Activated T-cell treated with anti-CD3 and anti-CD28 coated beads, Interleukin-2, amount 50 U/mL, for 24 hours (primary cell): Measurements from ENCODE around the gene STX19.
"Not testable (repeated sequence)": the region's sequence is repeated elsewhere in the genome, so short reads cannot be mapped to it uniquely, and the experiment has no call there.

Experiments
- DNase-seq: peaks from one replicate; pipeline ENCODE4 v3.0.0-alpha.2; 2020
- H3K27ac Mint-ChIP-seq: 2 replicates; pipeline ENCODE4 v1.8.0; 2020; ENCODE audit warnings: mild to moderate bottlenecking, mixed read lengths
- H3K27me3 Mint-ChIP-seq: 2 replicates; pipeline ENCODE4 v1.8.0; 2020; ENCODE audit warnings: mixed read lengths
- H3K36me3 Mint-ChIP-seq: 2 replicates; pipeline ENCODE4 v1.8.0; 2020; ENCODE audit warnings: low read depth, mixed read lengths
- H3K4me1 Mint-ChIP-seq: 2 replicates; pipeline ENCODE4 v1.8.0; 2020; ENCODE audit warnings: low read depth, mixed read lengths
- H3K4me3 Mint-ChIP-seq: 2 replicates; pipeline ENCODE4 v1.8.0; 2020; ENCODE audit warnings: mild to moderate bottlenecking, moderate library complexity, mixed read lengths
- H3K9me3 Mint-ChIP-seq: 2 replicates; pipeline ENCODE4 v1.8.0; 2020; ENCODE audit warnings: mixed read lengths

STX19 gene

GRCh38 chr3:94050546-94050945, 22.1 kb upstream of the STX19 start:
- Mint-ChIP-seq H3K4me3 (no peak overlapping the region), H3K27ac (no peak overlapping the region), H3K4me1 (peaks cover 2% of the 10 kb centered on the region), H3K9me3 (no peaks in the 10 kb centered on the region), H3K27me3 (no peaks in the 10 kb centered on the region), H3K36me3 (peaks cover 10% of the 10 kb centered on the region)
- DNase-seq: no peak

- no peaks in the 10 kb centered on the region for H3K9me3 Mint-ChIP-seq
- no peak overlapping the region for H3K27ac Mint-ChIP-seq
- peaks cover 15% of the 10 kb centered on the region for H3K36me3 Mint-ChIP-seq
- no peak overlapping the region for H3K4me3 Mint-ChIP-seq
- no peaks in the 10 kb centered on the region for H3K27me3 Mint-ChIP-seq
- no peak for DNase-seq
- peaks cover 2% of the 10 kb centered on the region for H3K4me1 Mint-ChIP-seq
Observed at GRCh38 chr3:94049267-94049666, 20.9 kb upstream of the STX19 start.

- Mint-ChIP-seq H3K27ac (no peak overlapping the region), H3K36me3 (peaks cover 22% of the 10 kb centered on the region), H3K4me1 (peaks cover 4% of the 10 kb centered on the region), H3K9me3 (no peaks in the 10 kb centered on the region), H3K4me3 (no peak overlapping the region), H3K27me3 (no peaks in the 10 kb centered on the region)
- DNase-seq: no peak
Observed at GRCh38 chr3:94046533-94046932, 18.1 kb upstream of the STX19 start.

GRCh38 chr3:94044100-94044936, 15.9 kb upstream of the STX19 start:
- H3K4me3 Mint-ChIP-seq, H3K4me1 Mint-ChIP-seq, H3K9me3 Mint-ChIP-seq, H3K27ac Mint-ChIP-seq, DNase-seq, H3K27me3 Mint-ChIP-seq: not testable (repeated sequence)
- H3K36me3 Mint-ChIP-seq: peaks cover 24% of the 10 kb centered on the region

GRCh38 chr3:94043285-94043684, 14.9 kb upstream of the STX19 start:
- Mint-ChIP-seq H3K36me3 (peaks cover 24% of the 10 kb centered on the region), H3K27ac (peak overlapping the region; percentile 81), H3K27me3 (no peaks in the 10 kb centered on the region), H3K9me3 (no peaks in the 10 kb centered on the region), H3K4me1 (peaks cover 2% of the 10 kb centered on the region), H3K4me3 (no peak overlapping the region)
- no peak for DNase-seq

GRCh38 chr3:94036909-94037507, 8.6 kb upstream of the STX19 start:
- Mint-ChIP-seq H3K27ac (no peak overlapping the region), H3K36me3 (peaks cover 15% of the 10 kb centered on the region), H3K9me3 (no peaks in the 10 kb centered on the region), H3K4me1 (no peaks in the 10 kb centered on the region), H3K27me3 (no peaks in the 10 kb centered on the region), H3K4me3 (no peak overlapping the region)
- DNase-seq: no peak

- Mint-ChIP-seq H3K27me3 (no peaks in the 10 kb centered on the region), H3K27ac (no peak overlapping the region), H3K4me3 (no peak overlapping the region), H3K36me3 (peaks cover 7% of the 10 kb centered on the region), H3K4me1 (no peaks in the 10 kb centered on the region), H3K9me3 (no peaks in the 10 kb centered on the region)
- DNase-seq: no peak
Observed at GRCh38 chr3:94026623-94027022, 1.8 kb downstream of the STX19 start.

GRCh38 chr3:94024385-94024784, 4.0 kb downstream of the STX19 start:
- Mint-ChIP-seq H3K4me1 (no peaks in the 10 kb centered on the region), H3K27me3 (no peaks in the 10 kb centered on the region), H3K9me3 (no peaks in the 10 kb centered on the region), H3K36me3 (peaks cover 8% of the 10 kb centered on the region), H3K4me3 (no peak overlapping the region), H3K27ac (no peak overlapping the region)
- no peak for DNase-seq

- no peak overlapping the region for H3K4me3 Mint-ChIP-seq
- H3K9me3 Mint-ChIP-seq: no peaks in the 10 kb centered on the region
- H3K36me3 Mint-ChIP-seq: peaks cover 12% of the 10 kb centered on the region
- no peaks in the 10 kb centered on the region for H3K4me1 Mint-ChIP-seq
- DNase-seq: no peak
- H3K27ac Mint-ChIP-seq: no peak overlapping the region
- H3K27me3 Mint-ChIP-seq: no peaks in the 10 kb centered on the region
Observed at GRCh38 chr3:94020293-94020692, 8.1 kb downstream of the STX19 start.

GRCh38 chr3:94019659-94020058, 8.7 kb downstream of the STX19 start:
- Mint-ChIP-seq H3K4me3 (no peak overlapping the region), H3K4me1 (peaks cover 6% of the 10 kb centered on the region), H3K27me3 (no peaks in the 10 kb centered on the region), H3K9me3 (no peaks in the 10 kb centered on the region), H3K27ac (no peak overlapping the region), H3K36me3 (peaks cover 14% of the 10 kb centered on the region)
- DNase-seq: no peak

- DNase-seq: no peak
- H3K27ac Mint-ChIP-seq: no peak overlapping the region
- no peak overlapping the region for H3K4me3 Mint-ChIP-seq
- H3K36me3 Mint-ChIP-seq: peaks cover 28% of the 10 kb centered on the region
- H3K9me3 Mint-ChIP-seq: no peaks in the 10 kb centered on the region
- peaks cover 34% of the 10 kb centered on the region for H3K4me1 Mint-ChIP-seq
- H3K27me3 Mint-ChIP-seq: no peaks in the 10 kb centered on the region
Observed at GRCh38 chr3:94015025-94015424, 13.4 kb downstream of the STX19 start.

GRCh38 chr3:94012185-94012584, 16.2 kb downstream of the STX19 start:
- H3K9me3 Mint-ChIP-seq: no peaks in the 10 kb centered on the region
- no peak for DNase-seq
- H3K27ac Mint-ChIP-seq: peak overlapping the region; percentile 92
- peak overlapping the region; percentile 32 for H3K4me3 Mint-ChIP-seq
- peaks cover 33% of the 10 kb centered on the region for H3K36me3 Mint-ChIP-seq
- peaks cover 53% of the 10 kb centered on the region for H3K4me1 Mint-ChIP-seq
- no peaks in the 10 kb centered on the region for H3K27me3 Mint-ChIP-seq

- Mint-ChIP-seq H3K27ac (peak overlapping the region; percentile 92), H3K27me3 (no peaks in the 10 kb centered on the region), H3K4me3 (peak overlapping the region; percentile 32), H3K36me3 (peaks cover 38% of the 10 kb centered on the region), H3K9me3 (no peaks in the 10 kb centered on the region), H3K4me1 (peaks cover 53% of the 10 kb centered on the region)
- DNase-seq: no peak
Observed at GRCh38 chr3:94011233-94011711, 17.1 kb downstream of the STX19 start.

- DNase-seq: no peak
- peaks cover 36% of the 10 kb centered on the region for H3K36me3 Mint-ChIP-seq
- no peak overlapping the region for H3K4me3 Mint-ChIP-seq
- H3K9me3 Mint-ChIP-seq: no peaks in the 10 kb centered on the region
- peaks cover 47% of the 10 kb centered on the region for H3K4me1 Mint-ChIP-seq
- peak overlapping the region; percentile 71 for H3K27ac Mint-ChIP-seq
- no peaks in the 10 kb centered on the region for H3K27me3 Mint-ChIP-seq
Observed at GRCh38 chr3:94009608-94010007, 18.8 kb downstream of the STX19 start.

GRCh38 chr3:94008253-94008652, 20.1 kb downstream of the STX19 start:
- no peaks in the 10 kb centered on the region for H3K27me3 Mint-ChIP-seq
- no peaks in the 10 kb centered on the region for H3K9me3 Mint-ChIP-seq
- DNase-seq: no peak
- peaks cover 47% of the 10 kb centered on the region for H3K4me1 Mint-ChIP-seq
- H3K27ac Mint-ChIP-seq: no peak overlapping the region
- H3K36me3 Mint-ChIP-seq: peaks cover 33% of the 10 kb centered on the region
- no peak overlapping the region for H3K4me3 Mint-ChIP-seq
